ENCODE results near the gene VEGFA. TPM values are rescaled to one million over a fixed set of nuclear protein-coding genes. Genes with fewer than 3 reads are reported as not detected.

Gene VEGFA
- total and polyA plus RNA-seq, 5 donors, result 163 to 296 (median 246) TPM

DNA sequence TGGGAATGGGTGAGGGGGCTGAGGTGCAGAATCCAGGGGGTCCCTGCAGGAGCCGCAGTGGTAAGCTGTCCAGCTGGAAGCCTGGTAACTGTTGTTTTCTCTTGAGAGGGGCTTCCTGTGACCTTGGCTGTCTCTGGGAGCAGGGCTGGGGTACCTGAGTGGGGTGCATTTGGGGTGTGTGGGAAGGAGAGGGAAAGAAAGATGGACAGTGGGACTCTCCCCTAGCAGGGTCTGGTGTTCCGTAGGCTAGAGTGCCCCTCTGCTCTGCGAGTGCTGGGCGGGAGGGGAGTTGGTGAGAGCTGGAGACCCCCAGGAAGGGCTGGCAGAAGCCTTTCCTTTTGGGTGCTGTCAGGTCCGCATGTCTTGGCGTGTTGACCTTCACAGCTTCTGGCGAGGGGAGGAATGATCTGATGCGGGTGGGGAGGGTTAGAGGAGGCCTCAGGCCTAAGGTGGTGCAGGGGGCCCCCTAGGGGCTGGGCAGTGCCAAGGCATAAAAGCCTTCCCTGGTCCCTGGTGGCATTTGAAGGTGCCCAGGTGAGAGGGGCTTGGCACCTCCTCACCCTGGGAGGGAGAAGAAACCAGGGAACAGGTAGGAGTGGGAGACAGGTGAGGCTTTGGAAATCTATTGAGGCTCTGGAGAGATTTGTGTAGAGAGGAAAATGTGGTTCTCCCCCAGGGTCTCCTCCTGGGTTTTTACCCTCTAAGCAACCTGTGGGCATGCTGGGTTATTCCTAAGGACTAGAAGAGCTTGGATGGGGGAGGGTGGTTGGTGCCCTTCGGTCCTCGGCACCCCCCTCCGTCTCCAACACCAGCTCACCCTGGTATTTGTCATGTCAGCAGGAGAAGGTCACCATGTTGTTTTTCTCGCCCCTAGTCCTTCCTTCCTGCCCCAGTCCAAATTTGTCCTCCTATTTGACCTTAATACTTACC lies 3.3 kb downstream of the VEGFA start:
- peaks cover 13% of the 10 kb centered on the region for H3K4me1 ChIP-seq (ENCODE audit: control insufficient read depth, insufficient read depth, low read length)
- no peaks in the 10 kb centered on the region for H3K27me3 ChIP-seq (ENCODE audit: control insufficient read depth, insufficient read depth)
- H3K4me3 ChIP-seq (ENCODE audit: low read length), result peak overlapping the region; percentile 64
- whole genome bisulfite sequencing, result 43% methylated on average over 12 of the region's 12 CpGs
- ATAC-seq, result no peak
- intact Hi-C loops (cut with DNase I), result loop anchor here (5.0 kb wide), 4 partner anchors 64 to 234 kb away; no protein-coding TSS in a partner anchor
- peak; percentile 59 to 80 (median 75) for DNase-seq
- H3K27ac ChIP-seq (ENCODE audit: low read length), result peak overlapping the region; percentile 95
- no peaks in the 10 kb centered on the region for H3K9me3 ChIP-seq (ENCODE audit: control insufficient read depth, low read length)

DNA sequence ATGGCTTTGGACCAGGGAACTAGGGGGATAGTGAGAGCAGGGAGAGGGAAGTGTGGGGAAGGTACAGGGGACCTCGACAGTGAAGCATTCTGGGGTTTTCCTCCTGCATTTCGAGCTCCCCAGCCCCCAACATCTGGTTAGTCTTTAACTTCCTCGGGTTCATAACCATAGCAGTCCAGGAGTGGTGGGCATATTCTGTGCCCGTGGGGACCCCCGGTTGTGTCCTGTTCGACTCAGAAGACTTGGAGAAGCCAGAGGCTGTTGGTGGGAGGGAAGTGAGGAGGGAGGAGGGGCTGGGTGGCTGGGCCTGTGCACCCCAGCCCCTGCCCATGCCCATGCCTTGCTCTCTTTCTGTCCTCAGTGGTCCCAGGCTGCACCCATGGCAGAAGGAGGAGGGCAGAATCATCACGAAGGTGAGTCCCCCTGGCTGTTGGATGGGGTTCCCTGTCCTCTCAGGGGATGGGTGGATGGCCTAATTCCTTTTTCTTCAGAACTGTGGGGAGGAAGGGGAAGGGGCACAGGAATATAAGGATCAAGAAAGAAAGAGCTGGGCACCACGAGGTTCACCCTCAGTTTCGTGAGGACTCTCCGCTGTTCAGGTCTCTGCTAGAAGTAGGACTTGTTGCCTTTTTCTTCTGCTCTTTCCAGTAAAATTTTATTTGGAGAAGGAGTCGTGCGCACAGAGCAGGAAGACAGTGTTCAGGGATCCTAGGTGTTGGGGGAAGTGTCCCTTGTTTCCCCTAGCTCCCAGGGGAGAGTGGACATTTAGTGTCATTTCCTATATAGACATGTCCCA lies 4.2 kb downstream of the VEGFA start:
- no peak for ATAC-seq
- DNase-seq, result no peak
- 45% methylated on average over 12 of the region's 12 CpGs for WGBS
- Histone ChIP-seq H3K27me3 (ENCODE audit: control insufficient read depth, insufficient read depth) (no peaks in the 10 kb centered on the region), H3K9me3 (ENCODE audit: control insufficient read depth, low read length) (no peaks in the 10 kb centered on the region), H3K4me3 (ENCODE audit: low read length) (peak overlapping the region; percentile 64), H3K4me1 (ENCODE audit: control insufficient read depth, insufficient read depth, low read length) (peaks cover 13% of the 10 kb centered on the region), H3K27ac (ENCODE audit: low read length) (peak overlapping the region; percentile 95)
- intact Hi-C loops (cut with DNase I), result loop anchor here (5.0 kb wide), 4 partner anchors 63 to 233 kb away; no protein-coding TSS in a partner anchor

DNA sequence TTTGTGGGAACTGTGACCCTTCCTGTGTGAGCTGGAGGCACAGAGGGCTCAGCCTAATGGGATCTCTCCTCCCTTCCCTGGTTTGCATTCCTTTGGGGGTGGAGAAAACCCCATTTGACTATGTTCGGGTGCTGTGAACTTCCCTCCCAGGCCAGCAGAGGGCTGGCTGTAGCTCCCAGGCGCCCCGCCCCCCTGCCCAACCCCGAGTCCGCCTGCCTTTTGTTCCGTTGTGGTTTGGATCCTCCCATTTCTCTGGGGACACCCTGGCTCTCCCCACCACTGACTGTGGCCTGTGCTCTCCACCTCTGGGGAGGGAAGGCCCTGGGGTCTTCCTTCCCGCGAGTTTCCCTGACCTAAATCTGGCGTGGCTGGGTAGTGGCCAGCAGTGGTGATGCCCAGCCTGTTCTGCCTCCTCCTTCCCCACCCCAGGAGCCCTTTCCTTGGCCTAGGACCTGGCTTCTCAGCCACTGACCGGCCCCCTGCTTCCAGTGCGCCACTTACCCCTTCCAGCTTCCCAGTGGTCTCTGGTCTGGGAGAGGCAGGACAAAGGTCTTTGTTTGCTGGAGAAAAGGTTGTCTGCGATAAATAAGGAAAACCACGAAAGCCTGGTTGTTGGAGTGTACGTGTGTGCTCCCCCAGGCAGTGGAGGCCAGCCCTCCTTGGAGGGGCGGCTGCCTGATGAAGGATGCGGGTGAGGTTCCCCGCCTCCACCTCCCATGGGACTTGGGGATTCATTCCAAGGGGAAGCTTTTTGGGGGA lies 4.9 kb downstream of the VEGFA start:
- ATAC-seq (peak; percentile 6 to 38), DNase-seq (peak; percentile 76 to 90 (median 87))
- H3K27ac ChIP-seq (ENCODE audit: low read length), result peak overlapping the region; percentile 95
- H3K27me3 ChIP-seq (ENCODE audit: control insufficient read depth, insufficient read depth), result no peaks in the 10 kb centered on the region
- no peaks in the 10 kb centered on the region for H3K9me3 ChIP-seq (ENCODE audit: control insufficient read depth, low read length)
- H3K4me1 ChIP-seq (ENCODE audit: control insufficient read depth, insufficient read depth, low read length), result peaks cover 15% of the 10 kb centered on the region
- 24% methylated on average over 17 of the region's 17 CpGs for WGBS
- H3K4me3 ChIP-seq (ENCODE audit: low read length), result peak overlapping the region; percentile 64
- intact Hi-C loops (cut with DNase I), result loop anchor here (5.0 kb wide), 4 partner anchors 62 to 232 kb away; no protein-coding TSS in a partner anchor

DNA sequence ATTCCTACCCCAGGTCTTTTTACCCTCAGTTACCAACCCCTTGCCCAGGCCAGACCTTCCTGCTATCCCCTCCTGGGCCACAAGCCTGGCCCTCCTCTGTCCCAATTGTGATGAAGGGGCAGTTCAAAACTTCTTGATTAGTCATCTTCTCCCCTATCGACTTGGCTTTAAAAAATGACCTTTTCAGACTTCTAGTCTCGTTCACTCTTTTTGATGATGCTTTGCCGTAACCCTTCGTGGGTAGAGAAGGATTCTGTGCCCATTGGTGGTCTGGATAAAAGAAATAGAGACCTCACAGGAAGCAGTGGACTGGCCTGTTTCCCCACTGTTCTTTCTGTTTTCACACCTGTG lies 5.5 kb downstream of the VEGFA start:
- H3K4me3 ChIP-seq (ENCODE audit: low read length), result peak overlapping the region; percentile 6
- H3K27me3 ChIP-seq (ENCODE audit: control insufficient read depth, insufficient read depth), result no peaks in the 10 kb centered on the region
- H3K4me1 ChIP-seq (ENCODE audit: control insufficient read depth, insufficient read depth, low read length), result peaks cover 15% of the 10 kb centered on the region
- intact Hi-C loops (cut with DNase I), result no loop called here
- DNase-seq (no peak), ATAC-seq (no peak)
- 54% methylated on average over 4 of the region's 4 CpGs for WGBS
- peak overlapping the region; percentile 84 for H3K27ac ChIP-seq (ENCODE audit: low read length)
- H3K9me3 ChIP-seq (ENCODE audit: control insufficient read depth, low read length), result no peaks in the 10 kb centered on the region

DNA sequence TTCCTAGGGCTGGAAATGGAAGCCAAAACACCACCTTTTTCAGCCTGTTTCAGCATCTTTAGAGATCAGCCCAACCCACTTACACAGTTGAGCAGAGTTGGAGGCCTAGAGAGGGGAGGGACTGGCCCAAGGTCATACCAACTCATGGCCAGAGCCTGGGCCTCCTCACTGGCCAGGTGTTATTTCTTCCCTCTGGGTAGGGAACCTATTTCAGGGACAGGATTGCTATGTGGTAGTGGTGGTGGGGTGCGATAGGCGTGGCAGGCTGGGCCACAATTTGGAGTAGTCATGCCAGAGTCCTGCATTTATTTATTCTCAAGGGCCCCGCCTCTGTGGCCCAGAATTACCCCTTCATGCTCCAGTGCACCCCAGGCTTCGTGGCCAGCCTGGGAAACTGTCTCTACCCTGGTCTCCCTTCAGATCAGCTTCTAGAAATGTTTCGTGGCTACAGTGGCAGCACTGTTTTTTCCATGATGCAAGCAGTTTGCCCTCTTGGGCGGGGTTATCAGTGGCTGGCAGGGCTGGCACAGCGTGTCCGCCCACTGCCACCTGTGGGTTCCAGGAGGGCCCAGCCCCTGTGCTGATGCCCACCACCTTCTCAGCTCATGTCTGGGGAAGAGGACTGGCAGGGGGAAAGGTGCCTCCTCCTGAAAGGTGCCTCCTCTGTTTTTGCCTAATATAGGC lies 6.2 kb downstream of the VEGFA start:
- Histone ChIP-seq H3K9me3 (ENCODE audit: control insufficient read depth, low read length) (no peaks in the 10 kb centered on the region), H3K4me3 (ENCODE audit: low read length) (no peak overlapping the region), H3K4me1 (ENCODE audit: control insufficient read depth, insufficient read depth, low read length) (peaks cover 15% of the 10 kb centered on the region), H3K27me3 (ENCODE audit: control insufficient read depth, insufficient read depth) (no peaks in the 10 kb centered on the region), H3K27ac (ENCODE audit: low read length) (peak overlapping the region; percentile 58)
- ATAC-seq (no peak), DNase-seq (peak in 1 of 3 donors; percentile 46)
- 79% methylated on average over 8 of the region's 8 CpGs for WGBS
- intact Hi-C loops (cut with DNase I), result no loop called here

DNA sequence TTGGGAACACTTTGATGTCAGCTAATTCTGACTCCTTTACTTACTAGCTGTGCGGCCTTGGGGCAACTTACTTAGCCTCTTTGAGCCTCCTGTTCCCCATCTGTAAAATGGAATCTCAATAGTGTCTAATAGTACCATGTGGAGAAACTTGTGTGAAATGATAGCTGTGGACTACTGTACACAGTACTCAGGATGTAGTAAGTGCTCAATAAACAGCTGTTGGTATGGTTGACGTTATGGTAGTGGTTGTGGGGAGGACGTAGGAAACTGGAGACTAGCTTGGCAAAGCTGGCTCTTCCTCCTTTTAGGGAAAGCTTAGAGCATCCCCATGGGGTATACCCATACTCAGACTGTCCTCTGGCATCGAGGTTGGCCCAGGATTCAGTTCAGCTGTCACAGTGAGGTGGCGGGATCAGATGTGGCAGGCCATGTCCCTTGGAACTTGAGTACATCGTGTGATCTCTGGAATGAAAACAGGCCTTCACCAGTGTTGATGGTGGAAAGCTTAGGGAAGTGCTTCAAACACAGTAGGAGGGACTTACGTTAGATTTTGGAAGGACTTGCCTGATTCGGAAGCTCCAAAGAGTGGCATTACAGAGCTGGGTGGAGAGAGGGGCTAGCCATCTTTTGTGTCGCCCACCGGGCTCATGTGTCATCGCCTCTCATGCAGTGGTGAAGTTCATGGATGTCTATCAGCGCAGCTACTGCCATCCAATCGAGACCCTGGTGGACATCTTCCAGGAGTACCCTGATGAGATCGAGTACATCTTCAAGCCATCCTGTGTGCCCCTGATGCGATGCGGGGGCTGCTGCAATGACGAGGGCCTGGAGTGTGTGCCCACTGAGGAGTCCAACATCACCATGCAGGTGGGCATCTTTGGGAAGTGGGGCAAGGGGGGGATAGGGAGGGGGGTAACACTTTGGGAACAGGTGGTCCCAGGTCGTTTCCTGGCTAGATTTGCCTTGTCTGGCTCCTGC lies 7.1 kb downstream of the VEGFA start:
- ATAC-seq (peak; percentile 9 to 14), DNase-seq (peak in 1 of 3 donors; percentile 60)
- Histone ChIP-seq H3K27me3 (ENCODE audit: control insufficient read depth, insufficient read depth) (no peaks in the 10 kb centered on the region), H3K27ac (ENCODE audit: low read length) (peak overlapping the region; percentile 58), H3K4me1 (ENCODE audit: control insufficient read depth, insufficient read depth, low read length) (peaks cover 17% of the 10 kb centered on the region), H3K4me3 (ENCODE audit: low read length) (no peak overlapping the region), H3K9me3 (ENCODE audit: control insufficient read depth, low read length) (no peaks in the 10 kb centered on the region)
- 76% methylated on average over 18 of the region's 18 CpGs for WGBS
- intact Hi-C loops (cut with DNase I), result no loop called here

DNA sequence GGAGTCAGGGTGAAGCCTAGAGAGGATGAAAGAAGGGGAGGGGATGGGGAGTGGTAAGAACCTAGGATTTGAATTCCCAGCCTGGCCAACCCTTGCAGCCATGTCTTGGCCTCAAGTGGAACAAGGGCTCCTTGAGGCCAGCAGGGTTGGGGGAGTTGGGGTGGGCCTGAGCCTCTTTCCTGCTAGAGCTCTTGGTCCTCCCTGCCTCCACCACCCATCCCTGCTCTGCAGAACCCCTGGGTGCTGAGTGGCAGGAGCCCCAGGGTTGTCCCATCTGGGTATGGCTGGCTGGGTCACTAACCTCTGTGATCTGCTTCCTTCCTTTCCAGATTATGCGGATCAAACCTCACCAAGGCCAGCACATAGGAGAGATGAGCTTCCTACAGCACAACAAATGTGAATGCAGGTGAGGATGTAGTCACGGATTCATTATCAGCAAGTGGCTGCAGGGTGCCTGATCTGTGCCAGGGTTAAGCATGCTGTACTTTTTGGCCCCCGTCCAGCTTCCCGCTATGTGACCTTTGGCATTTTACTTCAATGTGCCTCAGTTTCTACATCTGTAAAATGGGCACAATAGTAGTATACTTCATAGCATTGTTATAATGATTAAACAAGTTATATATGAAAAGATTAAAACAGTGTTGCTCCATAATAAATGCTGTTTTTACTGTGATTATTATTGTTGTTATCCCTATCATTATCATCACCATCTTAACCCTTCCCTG lies 8.3 kb downstream of the VEGFA start:
- Histone ChIP-seq H3K4me1 (ENCODE audit: control insufficient read depth, insufficient read depth, low read length) (peaks cover 17% of the 10 kb centered on the region), H3K9me3 (ENCODE audit: control insufficient read depth, low read length) (no peaks in the 10 kb centered on the region), H3K27me3 (ENCODE audit: control insufficient read depth, insufficient read depth) (no peaks in the 10 kb centered on the region), H3K4me3 (ENCODE audit: low read length) (no peak overlapping the region), H3K27ac (ENCODE audit: low read length) (peak overlapping the region; percentile 26)
- peak in 1 of 3 donors; percentile 30 for DNase-seq
- intact Hi-C loops (cut with DNase I), result no loop called here
- WGBS, result 80% methylated on average over 4 of the region's 4 CpGs
- ATAC-seq, result no peak

DNA sequence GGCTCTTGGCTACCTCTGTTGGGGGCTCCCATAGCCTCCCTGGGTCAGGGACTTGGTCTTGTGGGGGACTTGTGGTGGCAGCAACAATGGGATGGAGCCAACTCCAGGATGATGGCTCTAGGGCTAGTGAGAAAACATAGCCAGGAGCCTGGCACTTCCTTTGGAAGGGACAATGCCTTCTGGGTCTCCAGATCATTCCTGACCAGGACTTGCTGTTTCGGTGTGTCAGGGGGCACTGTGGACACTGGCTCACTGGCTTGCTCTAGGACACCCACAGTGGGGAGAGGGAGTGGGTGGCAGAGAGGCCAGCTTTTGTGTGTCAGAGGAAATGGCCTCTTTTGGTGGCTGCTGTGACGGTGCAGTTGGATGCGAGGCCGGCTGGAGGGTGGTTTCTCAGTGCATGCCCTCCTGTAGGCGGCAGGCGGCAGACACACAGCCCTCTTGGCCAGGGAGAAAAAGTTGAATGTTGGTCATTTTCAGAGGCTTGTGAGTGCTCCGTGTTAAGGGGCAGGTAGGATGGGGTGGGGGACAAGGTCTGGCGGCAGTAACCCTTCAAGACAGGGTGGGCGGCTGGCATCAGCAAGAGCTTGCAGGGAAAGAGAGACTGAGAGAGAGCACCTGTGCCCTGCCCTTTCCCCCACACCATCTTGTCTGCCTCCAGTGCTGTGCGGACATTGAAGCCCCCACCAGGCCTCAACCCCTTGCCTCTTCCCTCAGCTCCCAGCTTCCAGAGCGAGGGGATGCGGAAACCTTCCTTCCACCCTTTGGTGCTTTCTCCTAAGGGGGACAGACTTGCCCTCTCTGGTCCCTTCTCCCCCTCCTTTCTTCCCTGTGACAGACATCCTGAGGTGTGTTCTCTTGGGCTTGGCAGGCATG lies 9.2 kb downstream of the VEGFA start:
- DNase-seq, result peak in 1 of 3 donors; percentile 42
- Histone ChIP-seq H3K4me3 (ENCODE audit: low read length) (no peak overlapping the region), H3K9me3 (ENCODE audit: control insufficient read depth, low read length) (no peaks in the 10 kb centered on the region), H3K4me1 (ENCODE audit: control insufficient read depth, insufficient read depth, low read length) (peaks cover 15% of the 10 kb centered on the region), H3K27me3 (ENCODE audit: control insufficient read depth, insufficient read depth) (no peaks in the 10 kb centered on the region), H3K27ac (ENCODE audit: low read length) (peak overlapping the region; percentile 24)
- intact Hi-C loops (cut with DNase I), result no loop called here
- no peak for ATAC-seq
- 84% methylated on average over 12 of the region's 12 CpGs for WGBS

Data from right cardiac atrium (tissue), 5 donors.